Cardiac fibroblast (primary cell): ENCODE results near the gene ZNF431.

ENCODE experiments used
- DNase-seq, 2 donors: peaks; one replicate each; pipeline versions ENCODE4 v3.0.0 to v3.0.0-alpha.2; 2010; ENCODE audit warnings: low read depth in 2 of 2
- H3K4me3 ChIP-seq, 2 donors: replicated peaks in 1 of 2; 1 replicate in 1 of 2; 2 replicates in 1 of 2; pipeline ENCODE4 v1.5.1; 2011; ENCODE audit warnings: low read depth in 2 of 2, low read length in 2 of 2, mild to moderate bottlenecking in 2 of 2, moderate library complexity in 1 of 2
- CTCF ChIP-seq: IDR thresholded peaks from one replicate; pipeline ENCODE4 v1.5.1; 2011; ENCODE audit warnings: low read depth, mild to moderate bottlenecking, low read length, inconsistent platforms

Gene ZNF431

GRCh38 chr19:21141787-21142464 is at the start of gene ZNF431:
Gene ZNF431 (plus strand): TSS chr19:21142040. CDS start chr19:21142184, 144 bp downstream.
- TF ChIP-seq CTCF, result no peak
- DNase-seq, result peak; percentile 93 to 95
- peak within 1 kb of the TSS; percentile 68 to 77 for H3K4me3 ChIP-seq

GRCh38 chr19:21092109-21092508 is 49.7 kb upstream of the ZNF431 start:
- TF ChIP-seq CTCF, result no peak
- no peak overlapping the region for H3K4me3 ChIP-seq
- peak; percentile 6 to 71 for DNase-seq

- no peak overlapping the region for H3K4me3 ChIP-seq
- no peak for DNase-seq
- no peak for TF ChIP-seq CTCF
These were observed 47.4 kb upstream of the ZNF431 start for GRCh38 chr19:21094347-21095025.

- no peak for DNase-seq
- H3K4me3 ChIP-seq, result no peak overlapping the region
- no peak for TF ChIP-seq CTCF
These were observed 43.5 kb upstream of the ZNF431 start for GRCh38 chr19:21098291-21098690.

- peak; percentile 6 to 20 for DNase-seq
- no peak for TF ChIP-seq CTCF
- H3K4me3 ChIP-seq, result no peak overlapping the region
These were observed 40.2 kb upstream of the ZNF431 start for GRCh38 chr19:21101521-21102242.

- DNase-seq, result peak; percentile 9 to 60
- TF ChIP-seq CTCF, result no peak
- no peak overlapping the region for H3K4me3 ChIP-seq
These were observed 32.7 kb upstream of the ZNF431 start for GRCh38 chr19:21109116-21109515.
